Calu3 (cell line): ENCODE data around the gene BRI3BP. TPM values are rescaled to one million over a fixed set of nuclear protein-coding genes. Genes with fewer than 3 reads are reported as not detected.
A peak's percentile ranks its signal among the peaks of the same experiment; 100 is the strongest.

ENCODE experiments used
- BruUV-seq: library from RNA; stranded (reverse); fragments of 400-500 nt; replicated peaks from 2 replicates; lab custom pipeline; 2021; lab: Mats Ljungman, UMichigan
- CTCF ChIA-PET: fragments of 300-600 bp; sonication (Branson Sonifier 250); formaldehyde crosslinking; loops from one replicate; lab custom pipeline; 2022; ENCODE audit warnings: antibody characterized with exemption; lab: Charles Lee
- DNase-seq: peaks from one replicate; pipeline ENCODE4 v3.0.0; 2022
- H3K27ac Mint-ChIP-seq: one replicate; pipeline ENCODE4 v1.8.0; 2022; ENCODE audit warnings: mixed read lengths; ENCODE audit not compliant: unreplicated experiment
- H3K27me3 Mint-ChIP-seq: one replicate; pipeline ENCODE4 v1.8.0; 2022; ENCODE audit warnings: mixed read lengths; ENCODE audit not compliant: unreplicated experiment
- H3K36me3 Mint-ChIP-seq: one replicate; pipeline ENCODE4 v1.8.0; 2022; ENCODE audit warnings: mild to moderate bottlenecking, moderate library complexity, mixed read lengths; ENCODE audit not compliant: insufficient read depth, unreplicated experiment
- H3K4me1 Mint-ChIP-seq: one replicate; pipeline ENCODE4 v1.8.0; 2022; ENCODE audit warnings: mild to moderate bottlenecking, low read depth, mixed read lengths; ENCODE audit not compliant: unreplicated experiment
- H3K4me3 Mint-ChIP-seq: one replicate; pipeline ENCODE4 v1.8.0; 2022; ENCODE audit warnings: mild to moderate bottlenecking, low read depth, moderate library complexity, mixed read lengths; ENCODE audit not compliant: unreplicated experiment
- H3K9me3 Mint-ChIP-seq: one replicate; pipeline ENCODE4 v1.8.0; 2022; ENCODE audit warnings: low read depth, mixed read lengths; ENCODE audit not compliant: unreplicated experiment
- intact Hi-C: fragments of 100-400 bp; cut with micrococcal nuclease; formaldehyde crosslinking; loops from one replicate; pipeline ENCODE4 v1.10.0; 2022; ENCODE audit not compliant: unreplicated experiment
- total RNA-seq: library from RNA; stranded (reverse); gene quantifications from 2 replicates; pipeline ENCODE4 v1.2.3, GENCODE V29; 2022
- TF ChIP-seq, protein P1 (sequence below): fragments of 200-600 bp; IDR thresholded peaks from one replicate; pipeline ENCODE4 v1.8.0; 2022; ENCODE audit warnings: antibody characterized with exemption; ENCODE audit not compliant: unreplicated experiment

The BRI3BP gene
- total RNA-seq, 1 experiment from 2014 or later = 94.0 TPM

DNA sequence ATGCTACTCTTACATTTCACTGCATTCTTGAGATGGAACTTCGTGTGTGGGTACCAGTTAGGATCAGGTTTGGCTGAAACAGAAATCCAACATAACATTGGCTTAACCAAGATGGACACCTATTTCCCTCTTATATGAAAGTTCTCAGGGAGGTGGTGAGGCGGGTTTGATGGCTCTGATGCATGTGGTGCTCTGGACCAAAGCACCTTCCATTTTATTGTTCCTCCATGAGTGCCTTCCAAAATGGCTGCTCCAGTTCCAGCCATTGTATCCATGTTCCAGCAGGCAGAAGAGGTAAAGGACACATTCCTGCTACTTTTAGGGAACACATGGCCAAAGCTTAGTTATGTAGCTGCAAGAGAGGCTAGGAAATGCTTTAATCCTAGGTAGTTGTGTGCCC is 29.6 kb downstream of the BRI3BP start:
- Mint-ChIP-seq H3K4me3 (no peak overlapping the region), H3K9me3 (no peaks in the 10 kb centered on the region), H3K27me3 (no peaks in the 10 kb centered on the region), H3K36me3 (peaks cover 48% of the 10 kb centered on the region), H3K4me1 (no peaks in the 10 kb centered on the region), H3K27ac (no peak overlapping the region)
- no peak for DNase-seq
- BruUV-seq = no TSS peak
- CTCF ChIA-PET = no interaction called here
- TF ChIP-seq, protein P1, sequence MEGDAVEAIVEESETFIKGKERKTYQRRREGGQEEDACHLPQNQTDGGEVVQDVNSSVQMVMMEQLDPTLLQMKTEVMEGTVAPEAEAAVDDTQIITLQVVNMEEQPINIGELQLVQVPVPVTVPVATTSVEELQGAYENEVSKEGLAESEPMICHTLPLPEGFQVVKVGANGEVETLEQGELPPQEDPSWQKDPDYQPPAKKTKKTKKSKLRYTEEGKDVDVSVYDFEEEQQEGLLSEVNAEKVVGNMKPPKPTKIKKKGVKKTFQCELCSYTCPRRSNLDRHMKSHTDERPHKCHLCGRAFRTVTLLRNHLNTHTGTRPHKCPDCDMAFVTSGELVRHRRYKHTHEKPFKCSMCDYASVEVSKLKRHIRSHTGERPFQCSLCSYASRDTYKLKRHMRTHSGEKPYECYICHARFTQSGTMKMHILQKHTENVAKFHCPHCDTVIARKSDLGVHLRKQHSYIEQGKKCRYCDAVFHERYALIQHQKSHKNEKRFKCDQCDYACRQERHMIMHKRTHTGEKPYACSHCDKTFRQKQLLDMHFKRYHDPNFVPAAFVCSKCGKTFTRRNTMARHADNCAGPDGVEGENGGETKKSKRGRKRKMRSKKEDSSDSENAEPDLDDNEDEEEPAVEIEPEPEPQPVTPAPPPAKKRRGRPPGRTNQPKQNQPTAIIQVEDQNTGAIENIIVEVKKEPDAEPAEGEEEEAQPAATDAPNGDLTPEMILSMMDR = no peak
- intact Hi-C loops = no loop called here

DNA sequence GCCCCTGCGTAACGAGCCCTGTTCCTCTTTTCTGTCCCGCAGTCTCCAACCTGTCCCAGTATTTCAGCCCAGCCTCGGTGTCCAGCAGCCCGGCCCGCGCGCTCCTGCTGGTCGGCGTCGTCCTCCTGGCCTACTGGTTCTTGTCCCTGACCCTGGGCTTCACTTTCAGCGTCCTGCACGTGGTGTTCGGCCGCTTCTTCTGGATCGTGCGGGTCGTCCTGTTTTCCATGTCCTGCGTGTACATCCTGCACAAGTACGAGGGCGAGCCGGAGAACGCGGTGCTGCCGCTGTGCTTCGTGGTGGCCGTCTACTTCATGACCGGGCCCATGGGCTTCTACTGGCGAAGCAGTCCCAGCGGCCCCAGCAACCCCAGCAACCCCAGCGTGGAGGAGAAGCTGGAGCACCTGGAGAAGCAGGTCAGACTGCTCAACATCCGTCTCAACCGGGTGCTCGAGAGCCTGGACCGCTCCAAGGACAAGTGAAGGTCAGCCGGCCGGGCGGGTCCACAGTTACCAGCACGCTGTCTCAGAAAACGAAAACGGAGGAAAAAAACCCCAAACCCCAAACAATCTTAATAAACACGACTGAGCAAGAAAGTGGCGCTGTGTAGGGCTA is 31.6 kb downstream of the BRI3BP start:
- H3K27ac Mint-ChIP-seq = no peak overlapping the region
- TF ChIP-seq, protein P1 = no peak
- intact Hi-C loops = no loop called here
- H3K4me1 Mint-ChIP-seq = no peaks in the 10 kb centered on the region
- no TSS peak for BruUV-seq
- peaks cover 39% of the 10 kb centered on the region for H3K36me3 Mint-ChIP-seq
- H3K9me3 Mint-ChIP-seq = no peaks in the 10 kb centered on the region
- H3K27me3 Mint-ChIP-seq = no peaks in the 10 kb centered on the region
- DNase-seq = no peak
- H3K4me3 Mint-ChIP-seq = no peak overlapping the region
- CTCF ChIA-PET = no interaction called here

DNA sequence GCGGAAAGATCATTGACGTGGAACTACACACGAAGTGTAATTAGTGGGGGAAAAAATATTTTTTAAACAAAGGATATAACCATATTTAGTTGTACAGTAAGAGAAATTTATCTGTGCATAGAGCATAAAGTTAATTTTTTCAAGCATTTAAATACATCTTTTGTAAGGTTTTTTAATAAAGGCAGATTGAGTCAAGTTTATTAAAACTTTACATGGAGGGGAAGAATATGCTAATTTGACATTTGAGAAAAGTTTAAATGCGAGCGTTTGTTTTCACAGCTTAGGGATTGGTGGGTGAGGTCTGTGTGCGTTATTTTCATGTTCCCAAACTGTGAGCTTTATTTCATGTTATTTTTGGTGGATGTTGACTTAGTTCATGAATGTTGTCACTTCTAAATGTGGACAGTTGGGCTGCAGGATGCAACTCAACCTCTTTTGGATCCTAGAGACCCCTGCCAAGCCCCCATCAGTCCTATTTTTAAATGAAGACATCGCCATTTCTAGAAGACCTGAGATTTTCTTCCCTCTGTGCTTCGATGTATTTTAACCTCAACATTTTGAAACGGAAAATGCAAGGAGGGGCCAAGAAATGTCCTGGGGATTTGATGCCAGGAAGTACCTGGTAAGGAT is 32.3 kb downstream of the BRI3BP start:
- Mint-ChIP-seq H3K4me1 (no peaks in the 10 kb centered on the region), H3K36me3 (peaks cover 36% of the 10 kb centered on the region), H3K9me3 (no peaks in the 10 kb centered on the region), H3K27ac (no peak overlapping the region), H3K27me3 (no peaks in the 10 kb centered on the region), H3K4me3 (no peak overlapping the region)
- CTCF ChIA-PET = no interaction called here
- TF ChIP-seq, protein P1 = no peak
- intact Hi-C loops = no loop called here
- BruUV-seq = TSS peak; percentile 8
- no peak for DNase-seq

DNA sequence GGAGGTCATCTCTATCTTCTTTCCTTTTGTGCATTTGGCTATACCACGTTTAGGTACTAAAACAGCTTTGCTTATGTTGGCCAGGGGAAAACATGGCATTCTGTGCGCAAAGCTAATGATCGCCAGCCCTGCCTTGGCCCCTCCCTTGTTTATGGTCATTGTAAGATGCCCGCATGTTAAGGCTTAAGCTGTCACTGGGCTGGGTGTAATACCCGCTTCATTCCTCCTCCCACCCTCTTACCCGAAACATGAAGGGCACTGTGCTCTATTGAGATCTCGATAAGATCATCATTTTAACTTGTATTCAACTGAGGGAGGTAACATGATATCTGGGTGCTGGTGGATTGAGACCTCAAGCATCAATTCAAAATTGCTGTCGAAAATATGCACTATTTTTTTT is 34.7 kb downstream of the BRI3BP start:
- no TSS peak for BruUV-seq
- DNase-seq = no peak
- no peaks in the 10 kb centered on the region for H3K27me3 Mint-ChIP-seq
- TF ChIP-seq, protein P1 = no peak
- CTCF ChIA-PET = no interaction called here
- intact Hi-C loops = no loop called here
- no peak overlapping the region for H3K27ac Mint-ChIP-seq
- H3K4me1 Mint-ChIP-seq = no peaks in the 10 kb centered on the region
- H3K9me3 Mint-ChIP-seq = no peaks in the 10 kb centered on the region
- peaks cover 23% of the 10 kb centered on the region for H3K36me3 Mint-ChIP-seq
- H3K4me3 Mint-ChIP-seq = no peak overlapping the region
